Activated CD8-positive, alpha-beta memory T cell treated with anti-CD3 and anti-CD28 coated beads, Interleukin-2, amount 50 U/mL, for 4 hours (primary cell): ENCODE results near the gene BCL3.
A peak's percentile ranks its signal among the peaks of the same experiment; 100 is the strongest.

Experiments used
- DNase-seq: peaks from one replicate; pipeline ENCODE4 v3.0.0-alpha.2; 2020

BCL3 gene

GRCh38 chr19:44744871-44745332 is 3.6 kb upstream of the BCL3 start:
- no peak for DNase-seq

GRCh38 chr19:44745341-44745831 is 3.1 kb upstream of the BCL3 start:
- no peak for DNase-seq

GRCh38 chr19:44745887-44746600 is 2.5 kb upstream of the BCL3 start:
- no peak for DNase-seq

- no peak for DNase-seq
Observed at GRCh38 chr19:44746616-44746945, 1.9 kb upstream of the BCL3 start.

GRCh38 chr19:44746946-44747738 is 1.4 kb upstream of the BCL3 start:
- peak; percentile 96 for DNase-seq

DNA sequence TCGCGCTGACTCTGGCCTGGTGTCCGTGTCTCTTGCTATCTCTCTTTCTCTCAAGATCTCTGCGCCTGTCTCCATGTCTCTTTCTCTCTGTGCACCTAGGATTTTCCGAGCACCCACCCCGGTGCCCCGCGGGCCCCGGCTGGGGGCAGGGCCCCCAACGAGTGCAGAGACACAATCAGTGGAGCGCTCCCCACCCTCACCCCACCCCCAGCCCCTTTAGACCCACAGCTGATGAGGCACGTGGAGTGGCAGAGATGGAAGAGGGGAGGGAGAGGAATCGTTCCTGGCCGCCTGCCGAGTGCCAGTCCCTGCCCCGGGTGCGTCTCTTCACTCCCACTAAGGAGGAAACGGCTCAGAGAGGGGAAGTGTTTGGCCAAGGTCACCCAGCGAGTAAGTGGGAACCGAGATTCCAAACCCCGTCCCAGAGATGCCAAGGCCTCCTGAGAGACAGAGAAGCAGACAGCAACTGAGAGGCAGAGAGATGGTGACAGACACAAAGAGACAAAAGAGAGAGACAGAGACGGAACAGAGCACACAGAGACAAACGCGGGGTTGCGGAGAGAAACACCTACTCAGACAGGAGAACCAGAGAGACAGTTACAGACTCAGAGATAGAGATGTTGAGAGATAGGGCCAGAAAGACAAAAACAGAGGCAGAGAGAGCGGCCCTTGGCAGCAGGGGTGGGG is 626 bp upstream of the BCL3 start:
- DNase-seq: peak; percentile 25

DNA sequence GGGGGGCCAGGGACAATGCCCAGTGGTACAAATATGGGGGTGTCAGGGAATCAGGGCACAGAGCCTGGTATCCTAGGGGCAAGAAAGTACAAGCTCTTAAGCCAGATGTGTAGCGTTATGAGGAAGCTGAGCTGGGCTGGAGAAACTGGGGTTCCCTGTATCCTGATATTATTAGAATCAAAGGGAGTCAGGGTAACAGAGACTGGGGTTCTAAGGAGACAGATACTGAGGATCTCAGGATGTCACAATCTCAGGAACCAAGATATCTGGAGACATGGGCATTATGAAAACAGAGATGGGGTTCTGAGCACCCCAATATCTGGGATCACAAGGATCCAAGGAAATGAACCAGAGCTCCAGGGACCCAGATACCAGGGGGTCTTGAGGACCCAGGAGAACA is 784 bp downstream of the BCL3 start:
- DNase-seq: no peak

GRCh38 chr19:44749994-44750393 is 1.5 kb downstream of the BCL3 start:
- DNase-seq: no peak

DNA sequence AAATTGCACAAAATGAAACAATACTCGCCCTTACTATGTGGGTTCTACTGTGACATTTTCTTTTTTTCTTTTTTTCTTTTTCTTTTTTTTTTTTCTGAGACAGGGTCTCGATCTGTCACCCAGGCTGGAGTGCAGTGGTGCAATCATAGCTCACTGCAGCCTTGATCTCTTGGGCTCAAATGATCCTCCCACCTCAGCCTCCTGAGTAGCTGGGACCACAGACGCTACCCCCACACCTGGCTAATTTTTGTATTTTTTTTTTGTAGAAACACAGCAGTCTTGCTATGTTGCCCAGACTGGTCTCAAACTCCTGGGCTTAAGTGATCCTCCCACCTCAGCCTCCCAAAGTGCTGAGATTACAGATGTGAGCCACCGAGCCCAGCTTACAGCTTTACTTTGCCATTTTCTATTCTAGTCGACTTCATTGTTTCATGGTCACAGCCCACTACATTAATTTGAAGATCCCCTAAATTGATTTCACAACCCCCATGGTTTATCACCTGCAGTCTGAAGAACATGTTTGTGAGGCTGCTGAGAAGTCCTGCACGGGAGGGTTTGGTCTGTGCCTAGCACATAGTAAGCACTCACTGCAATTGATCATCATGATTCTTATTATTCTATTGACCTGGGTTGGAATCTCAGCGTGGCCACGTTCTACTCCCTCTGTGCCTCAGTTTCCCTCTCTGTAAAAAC is 3.8 kb downstream of the BCL3 start:
- no peak for DNase-seq

DNA sequence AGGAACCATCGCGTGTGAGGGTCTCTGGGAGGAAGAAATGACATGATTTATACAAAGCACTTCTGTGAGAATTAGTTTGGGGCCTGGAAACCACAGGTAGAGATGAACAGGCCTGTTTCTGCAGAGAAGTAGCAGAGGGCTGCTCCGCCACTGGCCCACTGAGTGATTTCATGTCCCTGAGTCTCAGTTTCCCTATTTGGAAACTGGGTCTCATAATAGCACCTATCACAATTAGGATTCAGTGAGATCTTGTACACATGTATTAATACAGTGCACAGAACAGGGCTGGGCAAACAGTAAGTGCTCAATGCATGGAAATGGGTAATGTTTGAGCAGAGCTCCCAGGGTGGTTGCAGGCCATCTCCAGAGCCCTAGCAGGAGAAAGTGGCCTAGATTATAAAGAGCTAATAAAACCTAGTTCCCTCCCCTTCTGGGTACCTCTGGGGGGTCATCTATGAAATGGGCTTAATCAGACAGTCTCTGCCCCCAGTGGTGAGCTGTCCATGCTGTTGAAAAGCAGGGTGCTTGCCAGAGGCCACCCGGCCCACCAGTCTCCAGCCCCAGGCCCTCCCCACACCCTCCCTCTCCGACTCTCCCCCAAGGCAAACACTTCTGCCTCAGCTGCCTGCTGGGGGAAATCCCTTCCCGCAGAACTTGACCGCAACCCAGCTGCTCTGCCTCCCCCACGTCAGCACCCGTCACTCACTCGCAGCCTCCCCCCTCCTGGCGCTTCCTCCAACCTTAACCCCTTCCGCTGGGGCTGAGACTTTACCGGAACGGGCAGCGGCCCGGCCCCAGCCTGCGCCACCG is 4.5 kb downstream of the BCL3 start:
- peak; percentile 93 for DNase-seq

DNA sequence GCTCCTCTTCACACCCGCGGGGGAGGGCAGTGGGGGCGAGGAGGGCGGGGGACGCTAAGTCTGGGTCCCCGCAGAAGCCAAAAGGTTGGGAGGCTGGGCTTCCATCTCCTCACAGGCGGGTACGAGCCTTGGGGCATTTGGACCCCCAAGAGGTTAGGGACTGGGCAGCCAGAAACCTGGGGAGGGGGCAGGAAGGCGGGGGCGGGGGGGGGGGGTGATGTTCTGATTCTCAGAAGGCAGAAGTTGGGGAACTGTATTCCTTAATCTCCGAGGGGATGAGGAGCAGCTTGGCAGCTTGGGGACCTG is 5.1 kb downstream of the BCL3 start:
- DNase-seq: no peak

- peak; percentile 71 for DNase-seq
Observed at GRCh38 chr19:44753932-44754749, 5.6 kb downstream of the BCL3 start.

DNA sequence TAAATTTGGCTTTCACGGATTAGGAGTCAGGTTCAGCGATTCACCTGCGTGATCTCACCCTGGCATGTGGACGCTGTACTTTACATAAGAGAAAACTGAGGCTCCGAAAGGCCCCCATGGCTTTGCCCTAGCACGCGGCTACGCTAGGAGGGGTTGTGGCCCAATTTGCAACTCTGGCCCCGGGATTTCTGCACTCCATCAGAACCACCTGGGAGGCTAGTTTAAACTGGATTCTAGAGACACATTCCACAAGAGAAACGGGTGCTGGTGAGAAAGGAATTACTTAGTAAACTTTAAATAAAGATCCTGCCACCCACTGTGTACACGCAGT is 6.2 kb downstream of the BCL3 start:
- no peak for DNase-seq

GRCh38 chr19:44755219-44755618 is 6.7 kb downstream of the BCL3 start:
- no peak for DNase-seq

GRCh38 chr19:44756089-44756562 is 7.6 kb downstream of the BCL3 start:
- no peak for DNase-seq

DNA sequence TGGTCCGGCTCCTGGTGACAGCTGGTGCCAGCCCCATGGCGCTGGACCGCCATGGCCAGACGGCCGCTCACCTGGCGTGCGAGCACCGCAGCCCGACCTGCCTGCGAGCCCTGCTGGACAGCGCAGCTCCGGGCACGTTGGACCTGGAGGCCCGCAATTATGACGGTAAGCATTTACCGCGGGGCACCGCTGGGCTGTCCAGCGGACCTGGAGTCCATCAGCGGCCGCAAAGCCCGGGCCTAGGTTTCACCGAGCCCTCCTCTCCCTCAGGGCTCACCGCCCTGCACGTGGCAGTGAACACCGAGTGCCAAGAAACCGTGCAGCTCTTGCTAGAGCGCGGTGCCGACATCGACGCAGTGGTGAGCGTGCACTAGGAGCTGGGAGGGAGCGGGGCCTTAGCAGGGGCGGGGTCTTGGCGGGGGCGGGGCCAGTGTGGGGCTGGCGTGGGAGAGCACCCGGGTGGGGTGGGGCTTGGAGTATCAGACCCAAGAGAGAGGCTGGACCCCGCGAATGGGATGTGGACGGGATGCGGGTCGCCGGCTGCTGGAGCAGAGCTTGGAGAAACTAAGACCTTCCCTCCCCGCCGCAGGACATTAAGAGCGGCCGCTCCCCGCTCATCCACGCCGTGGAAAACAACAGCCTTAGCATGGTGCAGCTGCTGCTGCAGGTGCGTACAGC is 8.7 kb downstream of the BCL3 start:
- DNase-seq: no peak

- DNase-seq: no peak
Observed at GRCh38 chr19:44757735-44758505, 9.4 kb downstream of the BCL3 start.

GRCh38 chr19:44758596-44758995 is 10.1 kb downstream of the BCL3 start:
- DNase-seq: no peak

DNA sequence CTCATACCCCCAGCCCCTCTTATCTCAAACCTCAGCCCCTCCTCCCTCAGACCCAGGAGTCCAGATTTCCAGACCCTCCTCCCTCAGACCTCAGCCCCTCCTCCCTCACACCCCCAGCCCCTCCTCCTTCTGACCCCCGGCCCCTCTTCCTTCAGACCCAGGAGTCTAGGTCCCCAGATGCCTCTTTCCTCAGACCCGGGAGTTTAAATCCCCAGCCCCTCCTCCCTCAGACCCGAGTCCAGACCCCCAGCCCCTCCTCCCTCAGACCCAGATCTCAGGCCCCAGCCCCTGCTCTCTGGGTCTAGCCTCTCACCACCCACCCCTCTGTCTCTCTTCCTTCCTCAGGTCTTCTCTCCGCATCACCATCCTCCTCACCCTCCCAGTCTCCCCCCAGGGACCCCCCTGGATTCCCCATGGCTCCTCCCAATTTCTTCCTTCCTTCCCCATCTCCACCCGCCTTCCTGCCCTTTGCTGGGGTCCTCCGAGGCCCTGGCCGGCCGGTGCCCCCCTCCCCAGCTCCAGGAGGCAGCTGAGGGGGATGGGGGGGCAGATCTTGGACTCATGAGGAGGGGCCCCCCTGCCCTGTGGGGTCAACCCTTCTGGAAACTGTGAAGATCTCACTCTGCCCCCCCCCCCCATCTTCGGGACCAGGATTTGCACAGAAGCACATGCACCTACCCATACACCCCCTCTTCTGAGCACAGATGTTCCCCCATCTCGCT is 10.7 kb downstream of the BCL3 start:
- no peak for DNase-seq
